Posterior vena cava (tissue), 2 donors: Measurements from ENCODE around the gene EED. TPM values are rescaled to one million over a fixed set of nuclear protein-coding genes. Genes with fewer than 3 reads are reported as not detected.
"Not testable (repeated sequence)": the region's sequence is repeated elsewhere in the genome, so short reads cannot be mapped to it uniquely, and the experiment has no call there.

Experiments
- DNase-seq: peaks from one replicate; pipeline ENCODE4 v3.0.0-alpha.2; 2020; ENCODE audit warnings: low spot score
- intact Hi-C, 2 donors: fragments of 100-400 bp; cut with DNase I; formaldehyde crosslinking; loops; one replicate each; pipeline versions ENCODE4 v1.14.1 to v1.14.2; 2022 to 2023
- total RNA-seq, 2 donors: library from RNA; stranded (reverse); fragmentation: NEBNext Ultra II Directional; extraction: Animal tissue kit (Norgen Biotek cat#: 25700); gene quantifications; one replicate each; pipeline ENCODE4 v1.2.1, GENCODE V29; 2021
- donor health status: DM: yes; HTN: yes; CAD: no.
- donor health status: DM: yes; HTN: yes; CAD: no.

EED gene
- total RNA-seq, 2 donors from 2014 or later: 16.1 to 18.0 TPM

DNA sequence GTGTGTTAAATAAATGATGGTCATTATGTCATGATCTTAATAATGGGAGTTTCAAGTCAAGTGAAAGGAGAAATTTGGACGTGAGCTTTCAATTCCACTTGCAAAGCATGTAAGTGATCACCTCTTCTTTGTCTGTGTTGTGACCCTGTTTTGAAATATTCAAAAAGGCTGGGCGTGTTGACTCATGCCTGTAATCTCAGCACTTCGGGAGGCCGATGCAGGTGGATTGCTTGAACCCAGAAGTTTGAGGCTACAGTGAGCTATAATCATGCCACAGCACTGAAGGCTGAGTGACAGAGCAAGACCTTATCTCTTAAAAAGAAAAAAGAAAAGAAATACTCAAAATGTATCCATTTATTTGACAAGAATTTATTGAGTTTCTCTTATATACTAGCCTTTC lies 32.9 kb upstream of the EED start:
- no peak for DNase-seq
- intact Hi-C loops: loop anchor here (10.0 kb wide), 3 partner anchors 177 to 357 kb away; partner anchors contain the start of gene CCDC83 (in 1 of the 2)

DNA sequence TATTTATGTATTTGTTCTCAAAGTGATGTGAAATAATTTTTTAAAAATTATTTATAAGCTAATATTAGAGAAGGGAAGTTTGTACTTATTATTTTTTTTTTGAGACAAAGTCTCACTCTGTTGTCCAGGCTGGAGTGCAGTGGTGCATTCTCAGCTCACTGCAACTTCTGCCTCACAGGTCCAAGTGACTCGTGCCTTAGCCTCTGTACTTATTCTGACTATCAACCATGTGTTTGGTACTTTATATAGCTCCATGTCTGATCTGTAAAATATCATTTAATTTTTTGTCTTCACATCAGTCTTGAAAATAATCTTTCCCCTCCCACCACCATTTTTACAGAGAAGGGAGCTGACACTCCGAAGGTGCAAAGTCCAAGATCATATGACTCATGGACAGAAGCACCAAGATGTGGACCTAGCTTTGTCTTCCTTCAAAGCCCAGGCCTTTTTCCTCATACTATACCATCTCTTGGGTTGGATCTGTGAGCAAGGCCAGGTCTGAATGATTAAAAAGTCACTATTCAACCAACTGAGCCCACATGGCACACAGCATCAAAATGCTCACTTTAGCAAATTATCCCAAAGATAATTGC lies 32.4 kb upstream of the EED start:
- no peak for DNase-seq
- intact Hi-C loops: loop anchor here (10.0 kb wide), 3 partner anchors 177 to 357 kb away; partner anchors contain the start of gene CCDC83 (in 1 of the 2)

DNA sequence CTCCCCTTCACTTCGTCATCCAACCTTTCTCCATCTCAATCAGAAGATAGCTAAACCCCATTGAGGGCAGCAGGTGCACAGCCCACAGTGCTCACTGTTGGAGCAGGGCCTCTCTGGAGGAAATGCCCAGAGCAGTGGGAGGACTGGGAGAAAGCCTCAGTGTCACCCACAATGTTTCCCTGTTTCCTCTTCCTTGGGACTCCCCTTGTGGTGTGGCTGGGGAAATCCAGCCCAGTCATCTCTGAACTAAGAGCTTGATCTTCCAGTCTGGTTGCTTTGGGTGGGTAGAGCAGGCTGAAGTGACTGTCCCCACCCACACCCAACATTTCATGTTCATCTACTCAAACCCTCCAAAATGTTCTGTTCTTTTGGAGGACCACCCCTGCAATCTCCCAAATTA lies 29.8 kb upstream of the EED start:
- DNase-seq: no peak
- intact Hi-C loops: loop anchor here (10.0 kb wide), 3 partner anchors 180 to 360 kb away; partner anchors contain the start of gene CCDC83 (in 1 of the 2)

DNA sequence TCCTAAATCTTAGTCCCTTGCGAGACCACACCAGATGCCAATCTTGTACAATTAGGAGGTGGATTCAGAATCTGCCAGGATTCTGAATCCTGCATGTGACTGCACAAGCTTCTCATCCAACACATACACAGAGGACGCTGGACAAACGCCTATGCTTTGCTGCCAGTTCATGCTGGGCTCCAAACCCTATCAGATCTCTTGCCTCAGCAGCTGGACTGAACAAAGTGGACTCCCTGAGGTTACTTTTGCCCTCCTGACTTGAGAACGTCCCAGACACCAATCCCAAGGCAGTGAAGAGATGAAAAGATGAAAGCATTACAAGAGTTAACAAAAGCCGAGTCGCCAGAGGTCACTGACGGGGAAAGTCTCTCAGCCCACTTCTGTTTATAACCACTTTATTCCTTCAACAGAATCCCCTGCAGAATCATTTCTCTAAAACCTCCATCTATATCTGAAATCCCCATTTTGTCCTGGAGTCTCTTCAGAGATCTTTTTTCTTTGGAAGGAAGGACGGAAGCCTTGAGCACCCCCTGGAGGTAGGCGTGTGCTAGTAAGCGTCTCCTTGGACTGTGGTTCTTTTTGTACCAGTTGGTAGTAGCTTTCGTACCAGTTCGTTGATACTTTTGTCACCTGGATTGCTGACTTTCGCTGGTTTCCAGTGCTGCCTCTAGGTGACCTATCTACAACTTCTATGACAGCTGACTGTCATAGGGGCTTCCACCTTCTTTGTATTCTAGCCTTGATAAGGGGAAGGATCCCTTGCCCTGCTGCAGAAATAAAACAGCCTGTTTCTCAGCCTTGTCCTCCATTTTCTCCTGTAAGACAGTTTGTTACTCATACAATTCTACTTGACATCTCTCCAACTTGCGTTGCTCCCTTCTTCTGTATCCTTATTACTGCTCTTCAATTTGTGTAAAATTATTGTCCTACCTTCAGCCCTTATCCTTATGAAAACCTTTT lies 26.1 kb upstream of the EED start:
- DNase-seq: peak; percentile 84
- intact Hi-C loops: loop anchor here (10.0 kb wide), 3 partner anchors 184 to 364 kb away; partner anchors contain the start of gene CCDC83 (in 1 of the 2)

DNA sequence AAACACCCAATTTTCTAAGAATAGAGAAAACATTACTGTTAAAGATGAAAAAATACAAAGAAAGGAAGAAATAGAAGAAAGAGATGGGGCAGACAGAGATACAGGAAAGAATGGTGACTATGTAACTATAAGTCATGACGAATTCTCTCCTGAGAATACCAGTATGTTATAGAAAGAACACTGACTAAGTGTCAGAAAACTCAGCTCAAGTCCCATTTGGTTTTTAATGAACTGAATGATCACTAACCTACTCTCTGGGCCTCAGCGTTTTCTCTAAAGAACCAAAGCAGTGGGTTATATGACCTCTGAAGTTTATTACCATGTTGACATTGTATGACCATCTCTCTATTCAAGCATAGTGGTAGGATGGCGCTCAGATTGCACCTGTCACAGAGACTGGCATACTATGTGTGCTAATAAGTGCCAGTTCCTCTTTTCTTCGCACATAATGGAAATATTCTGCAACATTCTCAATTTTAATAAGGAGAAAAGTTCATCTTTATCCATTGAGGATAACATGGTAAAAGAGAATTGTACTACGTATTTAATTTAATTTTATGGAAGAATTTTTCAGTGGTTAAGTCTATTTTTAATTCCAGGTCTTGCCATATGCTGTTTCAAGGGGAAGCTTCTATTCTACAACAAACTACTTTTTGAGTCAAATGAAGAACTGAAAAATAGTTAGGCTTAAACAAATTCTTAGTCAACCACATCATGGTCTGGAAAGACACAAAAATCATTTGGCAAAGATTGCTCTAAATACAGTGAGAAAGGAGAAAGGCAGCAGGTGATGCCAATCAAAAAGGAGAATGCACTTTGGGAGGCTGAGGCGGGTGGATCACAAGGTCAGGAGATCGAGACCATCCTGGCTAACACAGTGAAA lies 25.0 kb upstream of the EED start:
- intact Hi-C loops: loop anchor here (10.0 kb wide), 3 partner anchors 185 to 365 kb away; partner anchors contain the start of gene CCDC83 (in 1 of the 2)
- no peak for DNase-seq

DNA sequence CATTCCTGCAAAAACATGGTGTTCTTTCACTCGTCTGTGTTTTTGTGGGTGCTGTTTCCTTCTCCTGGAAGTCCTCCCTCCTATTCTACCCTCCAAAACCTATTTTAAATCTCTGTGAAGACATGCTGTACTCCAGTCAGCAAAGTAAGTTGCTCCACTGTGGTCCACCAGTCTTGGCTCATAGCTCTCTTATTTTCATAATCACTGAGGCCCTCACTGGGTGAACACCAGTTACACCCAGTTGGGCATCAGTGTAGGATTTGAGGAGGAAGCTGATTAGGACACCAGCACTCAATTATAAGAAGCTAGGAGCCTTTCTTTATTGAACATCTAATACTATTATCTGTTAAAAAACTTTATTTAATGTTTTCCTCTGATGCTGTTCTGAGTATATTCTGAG lies 23.9 kb upstream of the EED start:
- DNase-seq: no peak
- intact Hi-C loops: no loop called here

DNA sequence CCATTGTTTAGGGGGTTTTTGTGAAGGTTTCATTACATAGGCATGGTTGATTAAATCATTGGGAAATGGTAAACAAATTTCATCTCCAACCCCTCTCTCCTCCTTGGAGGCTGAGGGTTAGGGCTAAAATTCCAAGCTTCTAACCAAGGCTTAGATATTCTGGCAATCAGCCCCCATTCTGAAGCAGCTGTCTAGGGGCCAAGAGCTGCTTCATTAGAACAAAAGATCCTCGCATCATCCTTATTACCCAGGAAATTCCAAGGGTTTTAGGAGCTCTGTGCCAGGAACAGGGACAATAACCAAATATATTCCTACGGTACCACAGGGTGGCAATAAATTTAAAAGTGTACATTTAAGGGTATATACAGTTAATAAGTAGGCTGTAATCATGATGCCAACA lies 22.5 kb upstream of the EED start:
- intact Hi-C loops: no loop called here
- no peak for DNase-seq

DNA sequence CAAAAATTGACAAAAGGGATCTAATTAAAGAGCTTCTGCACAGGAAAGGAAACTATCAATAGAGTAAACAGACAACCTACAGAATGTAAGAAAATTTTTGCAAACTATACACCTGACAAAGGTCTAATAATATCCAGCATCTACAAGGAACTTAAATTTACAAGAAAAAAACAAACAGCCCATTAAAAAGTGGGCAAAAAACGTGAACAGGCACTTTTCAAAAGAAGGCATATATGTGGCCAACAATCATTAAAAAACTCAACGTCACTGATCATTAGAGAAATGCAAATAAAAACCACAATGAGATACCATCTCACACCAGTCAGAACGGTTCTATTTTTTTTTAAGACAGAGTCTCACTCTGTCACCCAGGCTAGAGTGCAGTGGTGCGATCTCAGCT lies 20.0 kb upstream of the EED start:
- intact Hi-C loops, DNase-seq: not testable (repeated sequence)

DNA sequence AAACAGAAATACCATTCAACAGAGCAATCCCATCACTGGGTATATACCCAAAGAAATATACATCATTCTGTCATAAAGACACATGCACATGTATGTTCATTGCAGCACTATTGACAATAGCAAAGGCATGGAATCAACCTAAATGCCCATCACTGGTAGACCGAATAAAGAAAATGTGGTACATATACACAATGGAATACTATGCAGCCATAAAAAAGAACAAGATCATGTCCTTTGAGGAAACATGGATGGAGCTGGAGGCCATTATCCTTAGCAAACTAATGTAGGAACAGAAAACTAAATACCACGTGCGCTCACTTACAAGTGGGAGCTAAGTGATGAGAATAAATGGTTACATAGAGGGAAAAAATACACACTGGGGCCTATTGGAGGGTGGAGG lies 19.2 kb upstream of the EED start:
- intact Hi-C loops, DNase-seq: not testable (repeated sequence)

DNA sequence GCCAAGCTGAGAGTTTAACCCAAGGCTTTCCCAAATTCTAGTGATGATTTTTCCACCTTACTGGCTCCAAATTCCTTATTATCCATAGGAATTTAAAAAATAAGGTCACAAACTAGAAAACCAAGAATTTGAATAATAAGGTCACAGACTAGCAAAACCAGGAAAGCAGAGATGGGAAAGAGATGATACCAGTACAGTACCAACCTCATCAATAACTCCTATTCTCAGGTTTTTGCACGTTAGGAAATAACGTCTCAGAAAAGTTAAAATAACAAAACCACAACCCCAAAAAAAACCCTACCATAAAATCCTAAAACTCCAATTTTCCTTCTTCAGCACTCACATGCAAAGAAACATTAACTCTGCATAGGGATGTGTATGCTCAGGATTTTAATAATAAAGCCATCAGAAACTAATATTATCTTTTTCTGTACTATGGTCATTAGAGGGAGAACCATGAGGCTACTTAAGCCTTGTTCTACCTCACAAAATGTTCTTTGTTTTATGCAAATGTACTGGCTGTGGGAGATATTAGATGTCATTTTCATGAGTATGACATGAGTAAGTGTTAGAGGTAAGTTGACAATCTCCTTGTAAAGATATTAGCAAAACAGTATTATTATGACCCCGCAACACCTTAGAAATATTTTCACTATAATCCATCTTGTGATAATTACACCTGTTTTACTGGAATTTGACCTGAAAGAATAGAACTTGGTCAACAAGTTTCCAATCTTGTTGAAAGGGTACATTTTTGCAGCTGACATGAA lies 16.1 kb upstream of the EED start:
- intact Hi-C loops: no loop called here

DNA sequence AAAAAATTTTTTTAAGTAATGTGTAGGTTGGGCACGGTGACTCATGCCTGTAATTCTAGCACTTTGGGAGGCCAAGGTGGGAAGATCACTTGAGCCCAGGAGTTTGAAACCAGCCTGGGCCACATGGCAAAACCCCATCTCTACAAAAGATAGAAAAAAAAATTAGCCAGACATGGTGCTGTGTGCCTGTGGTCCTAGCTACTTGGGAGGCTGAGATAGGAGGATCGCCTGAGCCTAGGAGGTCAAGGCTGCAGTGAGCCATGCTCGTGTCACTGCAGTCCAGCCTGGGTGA lies 15.6 kb upstream of the EED start:
- intact Hi-C loops, DNase-seq: not testable (repeated sequence)

More for the DNA sequence above, 16.1 kb upstream of the EED start:
- DNase-seq: no peak

DNA sequence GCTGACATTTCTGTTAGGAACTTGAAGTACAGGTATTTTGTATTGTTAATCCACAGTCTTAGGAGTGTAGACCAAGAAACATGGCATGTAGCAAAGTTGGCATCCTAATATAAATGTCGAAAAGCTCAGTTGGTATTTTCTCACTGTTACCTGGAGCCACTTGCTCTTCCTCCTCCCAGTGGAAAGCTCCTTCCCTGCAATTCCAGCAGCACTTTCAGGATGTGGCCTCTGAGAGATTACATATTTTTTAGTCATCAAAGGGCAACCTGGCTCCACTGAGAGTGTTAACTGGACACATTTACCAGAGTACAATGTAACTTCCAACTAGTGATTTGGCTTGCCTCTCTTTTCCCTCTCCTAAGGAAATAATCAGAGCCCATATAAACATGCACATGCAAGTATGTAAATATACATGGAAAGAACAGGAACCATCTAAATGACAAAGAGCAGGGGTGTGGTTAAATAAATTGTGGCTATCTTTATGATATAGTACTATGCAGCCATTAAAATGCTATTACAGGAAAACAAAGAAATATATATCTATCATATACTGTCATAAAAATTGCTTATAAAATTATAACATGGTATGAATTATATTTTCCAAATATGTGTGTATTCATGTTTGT lies 14.3 kb upstream of the EED start:
- DNase-seq: no peak
- intact Hi-C loops: no loop called here

DNA sequence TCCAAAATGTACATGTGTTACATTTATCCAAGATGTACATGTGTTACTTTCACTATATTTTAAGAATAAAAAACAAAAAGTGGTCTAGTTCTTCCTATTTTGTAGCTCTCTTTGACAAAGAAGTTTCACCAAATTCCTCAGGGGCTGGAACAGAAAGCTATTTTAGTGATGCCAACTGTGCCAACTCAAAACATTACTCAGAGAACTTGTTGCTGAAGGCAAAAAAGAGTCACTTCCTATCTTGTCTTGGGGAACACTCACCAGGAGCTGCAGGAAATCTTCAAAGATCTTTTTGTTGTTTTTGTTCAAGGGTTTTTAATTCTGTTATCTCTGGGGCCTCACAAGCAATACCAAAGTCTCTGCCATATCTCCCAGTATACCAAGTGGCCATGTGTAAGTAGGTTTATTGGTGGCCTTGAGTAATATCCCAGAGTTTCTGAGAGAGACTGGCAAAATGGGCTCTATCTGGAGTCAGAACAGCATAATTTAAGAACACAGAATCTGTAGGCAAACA lies 13.6 kb upstream of the EED start:
- DNase-seq: no peak
- intact Hi-C loops: no loop called here

DNA sequence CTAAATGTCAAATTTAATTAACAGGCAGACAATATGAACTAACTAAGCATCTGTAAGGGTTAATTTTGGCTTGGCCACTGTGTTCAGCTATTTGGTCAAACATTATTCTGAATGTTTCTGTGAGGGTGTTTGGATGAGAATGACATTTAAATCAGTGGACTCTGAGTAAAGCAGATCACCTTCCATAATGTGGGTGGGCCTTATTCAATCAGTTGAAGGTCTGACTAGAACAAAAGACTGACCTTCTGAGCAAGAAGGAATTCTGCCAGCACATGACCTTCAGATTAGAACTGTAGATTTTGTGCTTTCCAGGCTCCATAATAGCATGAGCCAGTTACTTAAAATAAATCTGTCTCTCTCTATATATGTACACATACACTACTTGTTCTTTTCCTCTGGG lies 12.0 kb upstream of the EED start:
- intact Hi-C loops: no loop called here

DNA sequence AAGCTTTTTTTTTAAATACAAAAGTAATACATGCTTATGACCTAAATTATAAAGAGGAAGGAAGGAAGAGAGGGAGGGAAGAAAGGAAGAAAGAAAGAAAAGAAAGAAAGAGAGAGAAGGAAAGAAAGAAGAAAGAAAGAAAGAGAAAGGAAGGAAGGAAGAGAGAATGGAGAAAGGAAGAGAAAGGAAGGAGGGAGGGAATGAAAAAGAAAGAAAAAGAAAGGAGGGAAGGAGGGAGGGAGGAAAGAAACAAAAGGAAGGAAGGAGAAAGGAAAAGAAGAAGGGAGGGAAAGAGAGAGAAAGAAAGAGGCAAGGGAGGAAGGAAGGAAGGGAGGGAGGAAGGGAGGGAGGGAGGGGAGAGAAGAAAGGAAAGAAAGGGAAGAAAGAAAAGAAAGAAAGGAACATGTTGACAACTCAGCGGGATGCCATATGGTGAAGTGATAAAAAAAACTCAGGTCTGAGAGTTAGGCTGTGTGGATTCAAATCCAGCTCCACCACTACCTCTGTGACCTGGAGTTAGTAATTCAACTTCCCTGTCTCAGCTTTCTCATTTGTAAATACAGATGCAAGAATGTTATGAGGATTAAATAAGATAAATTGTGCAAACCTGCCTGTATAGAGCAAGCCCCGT lies 9.6 kb upstream of the EED start:
- intact Hi-C loops: no loop called here
- DNase-seq: no peak

More for the DNA sequence above, 12.0 kb upstream of the EED start:
- no peak for DNase-seq

DNA sequence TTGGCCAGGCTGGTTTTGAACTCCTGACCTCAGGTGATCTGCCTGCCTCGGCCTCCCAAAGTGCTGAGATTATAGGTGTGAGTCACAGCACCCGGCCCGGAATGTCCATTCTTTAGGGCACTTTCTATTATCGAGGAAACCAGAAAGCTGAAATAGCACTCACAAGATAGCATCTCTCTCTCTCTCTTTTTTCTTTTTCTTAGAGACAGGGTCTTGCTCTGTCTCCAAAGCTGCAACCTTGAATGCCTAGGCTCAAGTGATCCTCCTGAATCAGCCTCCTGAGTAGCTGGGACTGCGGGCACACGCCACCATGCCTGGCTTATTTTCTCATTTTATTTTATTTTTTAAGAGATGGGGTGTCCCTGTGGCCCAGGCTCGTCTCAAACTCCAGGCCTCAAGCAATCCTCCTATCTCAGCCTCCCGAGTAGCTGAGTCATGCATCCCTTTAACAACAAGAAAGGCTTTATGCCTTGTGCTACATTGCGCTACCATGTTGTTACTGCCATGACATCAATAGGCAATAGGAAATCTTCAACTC lies 7.2 kb upstream of the EED start:
- intact Hi-C loops: no loop called here
- DNase-seq: no peak

DNA sequence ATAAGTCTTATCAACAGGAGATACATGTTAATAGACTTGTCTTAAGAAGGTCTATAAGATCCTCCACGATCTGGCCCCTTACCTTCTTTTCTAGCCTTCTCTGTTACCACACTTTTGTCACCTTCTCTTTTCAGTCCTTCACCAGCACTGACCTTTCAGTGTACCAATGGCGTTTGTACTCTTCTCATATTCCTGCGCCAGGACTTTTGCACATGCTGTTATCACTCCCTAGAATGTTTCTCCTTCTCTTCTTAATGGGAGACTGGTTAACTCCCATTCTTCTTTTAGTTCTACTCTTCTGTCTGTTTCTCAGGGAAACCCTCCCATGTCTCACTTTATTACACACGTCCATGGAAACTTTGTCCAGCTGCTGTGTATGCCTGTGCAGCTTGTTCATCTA lies 4.4 kb upstream of the EED start:
- no peak for DNase-seq
- intact Hi-C loops: no loop called here
